GM19324 (cell line): Measurements from ENCODE around the gene IP6K2.

ENCODE experiments used
- ATAC-seq: cut with Tn5 transposase; IDR thresholded peaks from one replicate; pipeline ENCODE4 v1.9.1; 2021; ENCODE audit warnings: mild to moderate bottlenecking, moderate library complexity; ENCODE audit not compliant: unreplicated experiment, low FRiP score

The IP6K2 gene

DNA sequence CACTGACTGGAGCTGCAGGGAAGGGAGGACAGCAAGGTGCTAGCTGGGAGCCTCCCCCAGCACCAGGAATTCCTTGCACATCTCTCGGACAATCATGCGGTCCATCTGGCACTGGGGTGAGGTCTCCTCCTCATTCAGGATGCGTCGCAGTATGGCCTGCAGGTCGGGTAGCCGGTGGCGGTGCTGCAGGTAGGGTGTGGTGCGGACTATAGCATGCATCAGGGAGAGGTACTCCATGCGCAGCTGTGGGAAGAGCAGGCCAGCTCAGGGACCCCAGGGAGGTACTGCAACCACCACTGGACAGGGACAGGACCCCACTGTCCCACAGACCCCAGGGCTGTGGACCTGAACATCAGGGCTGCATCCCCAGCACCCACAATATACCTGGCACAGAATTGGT is 42.5 kb downstream of the IP6K2 start:
- ATAC-seq: no peak

DNA sequence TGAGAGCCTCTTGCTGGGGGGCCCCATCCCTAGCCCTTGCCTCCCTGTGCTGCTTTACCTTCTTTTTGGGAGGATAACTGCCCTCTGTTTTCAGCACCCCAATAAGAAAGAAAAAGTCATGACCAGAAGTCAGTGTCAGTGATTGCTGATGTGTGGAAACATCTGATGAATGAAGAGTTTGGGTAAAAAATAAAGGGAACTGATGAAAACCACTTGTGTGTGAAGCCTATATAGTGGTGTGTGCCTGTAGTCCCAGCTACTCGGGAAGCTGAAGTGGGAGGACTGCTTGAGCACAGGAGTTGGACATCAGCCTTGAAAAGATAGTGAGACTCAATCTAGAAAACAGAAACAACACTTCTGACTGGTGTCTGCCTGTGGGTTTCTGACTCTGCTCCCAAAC is 44.5 kb downstream of the IP6K2 start:
- ATAC-seq: no peak

DNA sequence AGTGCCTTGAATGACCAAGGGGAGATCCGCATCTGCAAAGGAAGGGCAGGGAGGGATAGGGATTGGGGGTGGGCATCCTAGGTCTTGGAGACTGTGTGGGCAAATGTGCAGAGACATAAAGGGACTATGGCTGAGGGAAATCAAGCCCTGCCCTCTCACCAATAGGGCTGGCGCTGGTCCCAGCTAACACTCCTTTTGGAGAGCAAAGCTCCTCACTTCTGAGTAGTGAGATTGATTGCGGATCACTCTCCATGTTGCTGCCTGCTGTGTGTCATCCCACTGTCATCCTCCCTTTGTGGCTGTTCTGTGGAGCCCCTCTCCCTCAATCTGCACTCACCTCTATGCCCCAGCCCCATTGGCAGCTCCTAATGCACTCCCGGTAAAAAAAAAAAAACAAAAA is 52.1 kb downstream of the IP6K2 start:
- no peak for ATAC-seq

DNA sequence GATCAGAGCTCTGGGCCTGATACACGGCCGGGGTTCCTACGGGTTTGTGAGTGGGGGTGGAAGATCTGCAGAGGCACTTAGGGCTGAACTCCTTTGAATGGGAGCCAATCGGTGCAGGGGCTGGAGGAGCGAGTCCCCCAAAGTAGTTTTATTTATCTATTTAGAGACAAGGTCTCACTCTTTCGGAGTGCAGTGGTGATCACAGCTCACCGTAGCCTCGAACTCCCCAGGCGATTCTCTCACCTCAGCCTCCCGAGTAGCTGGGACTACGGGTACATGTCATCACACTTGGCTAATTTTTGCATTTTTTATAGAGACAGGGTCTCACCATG is 52.7 kb downstream of the IP6K2 start:
- no peak for ATAC-seq

DNA sequence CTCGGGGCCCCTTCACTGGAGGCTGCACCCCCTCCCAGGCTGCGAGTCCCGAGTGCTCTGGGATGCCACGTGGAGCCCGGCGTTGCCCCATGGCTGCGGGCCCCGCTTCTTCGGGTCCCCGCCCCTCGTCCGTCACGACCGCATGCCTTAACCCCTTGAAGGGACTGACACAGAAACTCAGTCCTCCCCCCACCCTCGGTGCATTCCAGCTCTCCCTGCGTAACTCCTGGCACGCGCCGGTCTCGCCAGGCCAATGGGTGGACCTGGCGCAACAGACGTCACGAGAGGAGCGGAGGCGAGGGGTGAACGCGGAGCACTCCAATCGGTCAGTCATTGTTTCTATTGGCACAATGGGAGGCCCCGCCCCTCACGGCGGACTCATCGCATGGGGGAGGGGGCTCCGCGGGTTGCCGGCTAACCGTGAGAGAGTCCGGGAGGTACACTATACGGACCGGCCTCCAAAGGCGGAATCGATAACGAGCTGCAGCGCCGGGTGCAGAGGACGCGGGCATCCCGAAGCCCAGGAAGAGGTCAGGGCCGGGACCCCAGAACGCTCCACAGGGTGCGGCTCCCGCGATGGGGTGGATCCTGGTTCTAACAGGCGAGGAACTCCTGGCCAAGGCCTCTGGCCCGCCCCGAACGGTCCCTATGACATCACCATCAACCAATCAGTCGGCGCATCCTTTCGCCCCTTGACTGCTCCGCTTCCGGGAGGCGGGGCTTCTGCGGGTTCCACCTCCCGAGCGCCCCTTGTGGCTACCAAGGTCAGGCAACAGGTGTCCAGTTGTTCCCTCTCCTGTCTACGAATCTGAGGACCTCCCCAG is 53.3 kb downstream of the IP6K2 start:
- ATAC-seq: peak; percentile 88

DNA sequence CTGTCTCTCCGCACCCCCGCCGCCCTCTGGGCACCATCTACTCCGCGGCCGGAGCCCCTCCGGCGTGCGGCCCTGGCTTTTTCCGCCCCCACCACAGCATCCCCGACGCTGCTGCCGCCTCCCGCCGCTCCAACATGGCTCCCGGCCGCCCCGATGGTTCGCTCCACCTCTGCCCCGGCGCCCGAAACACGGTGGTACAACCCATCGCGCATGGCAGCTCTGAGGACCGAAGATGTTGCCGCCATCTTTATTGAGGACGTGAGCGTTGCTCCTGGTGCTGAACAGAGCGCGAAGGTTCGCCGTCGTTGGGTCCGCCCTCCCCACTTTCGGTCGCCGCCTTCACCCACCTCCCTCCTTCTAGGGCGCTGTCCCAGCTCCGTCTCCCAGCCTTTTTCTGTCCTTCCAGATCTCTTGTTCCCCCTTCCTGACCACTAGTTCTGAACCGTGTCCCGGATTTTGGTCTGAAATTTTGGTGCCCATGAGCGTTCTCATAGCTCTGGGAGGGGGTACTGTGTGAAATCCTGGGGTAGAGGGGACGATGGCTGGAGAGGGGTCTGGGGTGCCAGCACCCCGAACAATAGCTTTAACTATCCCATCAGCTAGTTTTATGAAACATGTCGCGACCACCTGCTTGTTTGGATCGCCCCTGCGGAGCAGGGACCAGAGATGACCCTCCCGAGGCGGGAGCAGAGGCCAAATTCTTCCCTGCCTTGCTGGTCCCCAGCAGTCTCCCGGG is 54.1 kb downstream of the IP6K2 start, which contains the start of gene CELSR3:
Gene CELSR3, minus strand, starts transcription at position 134 of the 736 bp plus-strand sequence. CDS start 252 bp downstream, outside the sequence.
- ATAC-seq: no peak

DNA sequence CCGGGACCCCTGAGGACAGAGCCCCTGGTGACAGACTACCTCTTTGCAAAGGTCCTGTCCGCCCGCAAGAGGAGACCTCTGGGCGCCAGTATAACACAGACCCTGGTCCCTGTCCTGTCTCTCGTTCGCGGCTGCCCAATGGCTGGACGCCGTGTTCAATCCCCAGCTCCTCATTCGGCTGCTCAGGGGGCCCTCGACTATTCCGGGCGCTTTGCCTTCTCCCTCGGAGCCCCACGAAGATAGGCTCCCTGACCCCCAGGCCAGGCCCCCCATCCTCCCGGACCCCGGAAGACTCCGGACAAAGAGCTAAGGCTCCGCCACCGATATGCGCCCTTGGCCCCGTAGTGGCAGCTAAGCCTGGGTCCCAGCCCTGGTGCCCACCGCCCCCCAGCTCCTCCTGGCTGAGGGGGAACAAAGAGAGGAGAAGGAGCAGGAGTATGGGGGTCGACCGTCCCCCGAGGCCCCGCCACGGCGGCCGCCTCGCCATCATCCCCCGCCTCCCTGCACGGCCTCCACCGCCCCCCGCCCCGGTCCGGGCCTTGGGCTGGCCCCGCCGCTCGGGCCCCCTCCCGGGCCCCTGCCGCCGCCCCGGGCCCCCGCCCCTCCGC is 54.8 kb downstream of the IP6K2 start:
- no peak for ATAC-seq

DNA sequence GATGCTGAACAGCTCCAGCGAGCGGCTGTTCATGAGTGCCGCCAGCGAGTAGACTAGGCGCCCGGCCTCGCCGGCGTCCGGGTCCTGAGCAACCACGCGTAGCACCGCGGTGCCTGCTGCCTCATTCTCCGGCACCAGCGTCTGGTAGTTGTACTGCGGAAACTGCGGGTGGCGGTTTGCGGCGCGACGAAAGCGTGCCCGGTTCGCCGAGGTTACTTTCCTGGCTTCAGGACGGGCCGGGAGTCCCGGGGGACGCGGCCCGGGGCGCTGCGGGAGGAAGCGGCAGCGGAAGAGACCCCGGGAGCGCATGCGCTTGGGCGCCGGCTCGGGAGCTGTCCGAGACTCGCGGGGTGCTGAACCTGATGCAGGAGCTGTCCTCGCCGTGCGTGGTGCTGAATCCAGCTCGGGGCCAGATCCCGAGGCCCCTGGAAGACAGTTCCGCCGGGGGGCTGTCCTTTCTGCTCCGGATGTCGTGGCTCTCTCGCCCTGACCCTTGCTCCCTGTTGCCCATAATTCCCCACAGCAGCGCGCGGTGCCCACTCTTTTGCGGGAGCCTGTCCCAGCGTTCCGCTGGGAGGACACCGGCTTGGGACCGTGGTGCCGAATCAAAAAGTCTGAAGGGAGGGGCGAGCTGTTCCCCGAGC is 55.4 kb downstream of the IP6K2 start:
- ATAC-seq: no peak

DNA sequence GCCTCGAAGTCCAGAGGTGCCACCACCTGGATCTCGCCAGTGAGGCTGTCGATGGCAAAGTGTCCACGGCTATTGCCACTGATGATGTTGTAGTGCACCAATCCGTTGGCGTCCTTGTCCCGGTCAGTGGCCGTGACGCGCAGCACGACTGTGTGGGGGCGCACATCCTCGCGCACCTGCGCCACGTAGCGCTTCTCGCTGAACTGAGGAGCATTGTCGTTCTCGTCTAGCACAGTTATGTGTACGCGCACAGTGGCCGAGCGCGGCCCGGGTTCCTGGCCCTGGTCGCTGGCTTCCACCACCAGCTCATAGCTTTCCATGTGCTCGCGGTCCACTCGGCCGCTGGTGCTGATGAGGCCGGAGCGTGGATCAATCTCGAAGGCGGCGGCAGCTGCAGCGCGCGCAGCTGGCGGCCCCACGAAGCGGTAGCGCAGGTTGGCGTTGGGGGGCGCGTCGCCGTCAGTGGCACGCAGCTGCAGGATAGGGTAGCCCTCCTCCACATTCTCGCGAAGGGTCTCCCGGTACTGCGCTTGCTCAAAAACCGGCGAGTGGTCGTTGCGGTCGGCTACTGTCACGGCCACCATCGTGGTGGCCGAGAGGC is 56.1 kb downstream of the IP6K2 start:
- no peak for ATAC-seq

DNA sequence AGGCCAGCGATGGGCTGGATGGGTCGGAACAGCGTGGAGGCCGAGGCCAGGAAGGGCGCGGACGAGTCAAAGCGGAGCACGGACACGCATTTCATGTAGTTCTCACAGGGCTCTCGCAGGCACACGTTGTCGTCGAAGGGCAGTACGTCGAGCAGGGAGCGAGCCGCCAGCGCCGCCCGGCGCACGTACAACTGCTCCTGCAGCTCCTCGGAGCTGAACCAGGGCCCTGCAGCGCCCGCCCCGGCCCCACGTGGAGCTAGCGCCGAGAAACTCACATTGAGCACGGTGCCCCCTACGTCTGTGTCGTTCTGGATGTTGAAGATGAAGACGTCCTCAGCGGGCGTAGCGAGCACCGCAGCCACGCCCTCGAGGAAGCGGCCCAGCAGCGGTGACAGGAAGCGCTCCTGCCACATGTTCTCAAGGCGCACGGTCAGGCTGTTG is 60.2 kb downstream of the IP6K2 start:
- no peak for ATAC-seq

DNA sequence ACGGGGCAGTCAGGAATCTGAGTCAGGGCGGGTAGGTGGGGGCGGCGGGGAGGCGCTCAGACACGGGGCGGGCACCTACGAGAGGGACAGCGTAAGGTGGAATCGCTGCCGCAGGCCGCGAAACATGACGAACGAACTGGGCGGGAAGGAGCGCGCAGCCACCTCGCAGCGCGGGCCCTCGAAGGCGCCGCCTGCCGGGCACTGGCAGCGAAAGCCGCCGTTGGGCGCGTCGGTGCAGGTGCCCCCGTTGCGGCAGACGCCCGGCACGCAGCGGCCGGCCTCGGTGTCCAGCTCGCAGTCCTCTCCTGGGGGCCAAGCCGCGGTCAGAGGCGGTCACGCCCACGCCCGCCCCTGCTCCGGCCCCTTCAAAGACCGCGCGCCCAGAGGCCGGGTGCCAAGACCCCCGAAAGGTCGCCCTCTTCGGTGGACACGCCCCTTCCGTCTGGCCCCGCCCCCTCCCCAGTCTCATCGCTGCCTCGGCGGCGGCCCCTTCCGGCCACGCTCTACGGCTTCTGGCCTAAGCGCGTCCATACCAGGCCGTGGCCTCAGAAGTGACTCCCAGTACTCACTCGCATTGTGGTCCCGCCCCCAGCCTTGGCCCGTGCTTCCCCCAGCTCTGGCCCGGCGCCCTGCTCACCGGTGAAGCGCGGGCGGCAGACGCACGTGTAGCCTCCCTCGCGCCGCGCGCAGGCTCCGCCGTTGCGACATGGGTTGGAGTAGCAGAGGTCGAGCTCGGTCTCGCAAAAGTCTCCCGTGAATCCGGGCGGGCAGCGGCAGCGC is 60.8 kb downstream of the IP6K2 start:
- ATAC-seq: no peak

DNA sequence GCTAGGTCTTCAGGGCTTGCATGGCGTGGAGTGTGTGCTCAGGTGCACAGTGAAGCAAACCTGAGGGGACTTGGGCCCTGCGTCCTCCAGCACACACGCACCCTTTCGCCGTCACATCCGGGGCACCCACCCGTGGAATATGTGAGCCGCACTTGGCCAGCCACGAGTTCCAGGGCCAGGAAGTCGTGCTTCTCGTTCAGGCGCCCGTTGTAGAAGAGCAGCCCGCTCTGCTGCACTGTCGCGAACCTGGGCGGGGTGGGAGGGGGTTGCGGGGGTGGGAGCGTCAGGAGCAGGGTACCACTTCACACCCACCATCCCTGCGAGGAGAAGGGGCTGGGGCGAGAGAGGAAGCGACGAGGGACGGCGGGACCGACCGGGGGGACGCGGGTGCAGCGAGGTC is 61.4 kb downstream of the IP6K2 start:
- no peak for ATAC-seq

DNA sequence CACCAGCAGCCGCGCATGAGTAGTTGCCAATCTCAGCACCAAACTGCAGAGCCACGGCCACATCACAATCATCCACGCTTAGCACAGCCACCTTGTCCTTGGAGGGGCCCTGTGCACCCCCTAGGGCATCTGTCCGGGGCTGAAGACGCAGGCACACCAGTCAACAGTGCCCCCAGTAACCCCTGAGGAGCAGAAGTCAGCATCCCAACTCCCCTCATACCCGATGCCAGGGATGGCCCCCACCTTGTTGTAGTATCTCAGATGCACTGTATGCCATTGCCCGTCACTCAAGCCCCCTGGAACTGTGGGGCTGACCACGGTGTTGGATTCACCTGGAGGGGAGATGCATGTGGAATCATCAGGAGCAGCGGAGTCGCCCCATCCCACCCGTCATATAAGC is 62.0 kb downstream of the IP6K2 start:
- ATAC-seq: no peak

DNA sequence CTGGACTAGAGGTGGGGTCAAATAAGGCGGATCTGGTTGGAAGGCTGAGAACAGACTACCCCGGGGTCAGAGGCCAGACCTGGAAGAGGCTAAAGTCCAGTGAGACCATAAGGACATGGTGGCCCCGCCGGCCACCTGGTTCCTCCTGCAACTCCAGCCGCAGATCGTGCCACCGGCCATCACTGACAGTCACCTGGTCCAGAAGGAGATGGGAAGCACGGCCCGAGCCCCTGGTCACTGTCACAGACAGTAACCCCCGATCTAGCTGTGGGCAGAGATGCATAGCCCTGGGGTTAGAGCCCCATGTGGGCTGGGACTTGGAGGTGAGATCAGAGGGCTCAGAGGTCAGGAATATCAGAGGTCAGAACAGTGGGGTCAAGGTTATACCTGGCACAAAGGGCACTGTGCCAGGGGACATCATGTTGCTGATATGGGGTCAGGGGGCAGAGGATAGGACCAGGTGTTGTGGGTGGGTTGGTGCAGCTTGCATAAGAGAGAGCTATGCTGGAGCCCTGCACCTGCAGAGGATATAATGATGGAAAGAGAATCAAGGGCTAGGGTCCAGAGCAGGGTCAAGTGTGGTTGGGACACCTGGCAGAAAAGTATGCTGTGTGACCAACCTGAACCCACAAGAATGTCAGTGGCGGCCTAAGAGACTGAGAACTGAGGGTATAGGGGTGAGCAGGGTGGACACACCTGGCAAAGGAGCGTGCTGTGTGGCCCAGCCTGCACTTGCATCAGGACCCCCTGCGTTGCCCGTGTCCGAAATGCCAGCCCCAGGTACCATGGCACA is 63.9 kb downstream of the IP6K2 start:
- no peak for ATAC-seq

DNA sequence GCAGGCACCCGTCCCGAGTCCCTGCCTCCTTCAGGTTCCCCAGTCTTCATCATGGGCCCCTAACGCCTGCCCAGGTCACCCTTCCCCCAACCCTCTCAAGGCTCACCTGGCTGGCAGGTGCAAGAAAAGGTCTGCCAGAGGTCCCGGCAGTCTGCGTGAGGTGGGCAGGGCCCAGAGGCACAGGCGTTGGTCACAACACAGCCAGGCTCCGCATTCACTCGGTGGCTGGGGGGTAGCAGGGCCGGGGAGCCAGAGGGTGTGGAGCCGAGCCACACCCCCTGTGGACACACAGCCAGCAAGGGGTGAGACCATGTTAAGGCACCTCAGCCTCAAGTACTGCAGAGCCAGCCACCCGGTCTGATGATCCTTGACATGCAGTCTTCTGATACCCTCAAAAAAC is 65.2 kb downstream of the IP6K2 start:
- ATAC-seq: no peak

DNA sequence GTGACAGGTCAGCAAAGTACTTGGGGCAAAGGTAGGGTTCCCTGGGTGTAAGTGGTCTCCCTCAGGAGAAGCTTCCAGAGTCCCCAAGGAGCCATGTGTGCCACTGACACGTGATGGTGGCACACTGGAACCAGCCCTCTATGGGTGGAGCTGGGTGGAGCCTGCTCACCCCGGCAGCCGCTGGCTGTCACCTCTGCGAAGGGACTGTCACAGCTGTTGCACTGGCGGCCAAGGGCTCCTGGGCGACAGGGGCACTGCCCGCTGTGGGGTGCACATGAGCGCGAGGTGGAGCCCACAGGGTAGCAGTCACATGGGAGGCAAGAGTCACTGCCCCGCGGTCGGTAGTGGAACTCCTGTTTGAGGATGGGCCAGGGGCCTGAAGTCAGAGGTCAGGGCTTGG is 66.3 kb downstream of the IP6K2 start:
- no peak for ATAC-seq

DNA sequence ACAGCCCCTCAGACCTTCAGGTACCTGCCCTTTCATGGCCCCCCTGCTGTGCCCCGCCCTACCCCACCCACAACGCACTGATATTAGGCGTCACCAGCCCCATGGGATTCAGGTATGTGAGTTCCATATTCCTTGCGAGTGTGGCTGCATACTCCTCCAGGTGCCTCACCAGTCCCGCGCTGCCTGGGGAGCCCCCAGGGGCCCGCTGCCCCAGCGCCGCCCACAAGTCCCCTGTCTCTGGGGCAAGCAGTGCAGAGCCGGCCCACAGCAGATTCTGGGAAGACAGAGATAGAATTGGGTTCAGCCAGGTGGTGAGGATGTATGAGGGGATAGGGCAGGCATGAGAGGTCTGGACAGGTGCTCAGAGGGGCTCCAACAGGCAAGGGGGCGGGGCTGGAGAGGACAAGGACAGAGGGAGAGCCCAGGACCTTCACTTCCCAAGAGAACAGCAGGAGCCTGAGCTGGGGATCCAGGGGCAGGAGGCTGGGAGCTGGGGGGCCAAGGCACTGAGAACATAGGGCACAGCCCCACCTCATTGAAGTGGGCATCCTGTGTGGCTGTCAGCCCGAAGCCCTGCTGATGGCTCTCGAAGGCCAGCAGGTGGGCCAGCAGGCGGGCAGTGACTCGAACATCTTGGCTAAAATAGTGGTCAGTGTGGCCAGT is 68.7 kb downstream of the IP6K2 start:
- no peak for ATAC-seq

DNA sequence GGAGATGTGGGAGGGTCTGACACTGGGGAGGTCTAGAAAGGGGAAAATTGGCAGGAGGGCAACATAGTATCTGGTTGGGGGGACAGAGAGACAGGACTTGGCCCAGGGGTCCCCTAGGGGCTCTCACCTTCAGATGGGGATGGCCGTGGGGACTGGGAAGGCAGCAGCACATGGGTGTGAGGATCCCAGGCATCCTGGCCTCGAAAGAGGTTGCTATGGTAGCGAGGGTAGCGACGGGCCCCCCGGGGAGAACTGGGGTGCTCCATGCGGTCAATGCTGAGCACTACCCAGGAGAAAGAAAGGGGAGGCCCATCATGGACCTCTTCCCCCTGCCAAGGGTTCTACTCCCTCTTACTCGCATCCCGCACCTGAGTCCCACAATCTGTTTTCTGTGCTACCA is 69.3 kb downstream of the IP6K2 start:
- no peak for ATAC-seq
